Stimulated activated naive CD8-positive, alpha-beta T cell treated with anti-CD3 and anti-CD28 coated beads, Interleukin-15, amount 100 ng/mL, for 72 hours (primary cell): ENCODE measurements around the gene MAST1.
"Not testable (repeated sequence)": the region's sequence is repeated elsewhere in the genome, so short reads cannot be mapped to it uniquely, and the experiment has no call there.

ENCODE experiments used
- ATAC-seq: fragments of 150-1000 bp; cut with Tn5 transposase; 2 replicates; pipeline ENCODE4 v1.10.0; 2021; ENCODE audit warnings: mild to moderate bottlenecking, moderate library complexity
- DNase-seq, 2 donors: peaks; one replicate each; pipeline ENCODE4 v3.0.0; 2021 to 2022
- H3K27ac Mint-ChIP-seq, 2 donors: one replicate each; pipeline ENCODE4 v1.8.0; 2022; ENCODE audit warnings: mild to moderate bottlenecking in 2 of 2, mixed read lengths in 2 of 2, moderate library complexity in 2 of 2
- H3K27me3 Mint-ChIP-seq: one replicate; pipeline ENCODE4 v1.8.0; 2022; ENCODE audit warnings: mixed read lengths
- H3K4me1 Mint-ChIP-seq: one replicate; pipeline ENCODE4 v1.8.0; 2022; ENCODE audit warnings: mild to moderate bottlenecking, mixed read lengths
- H3K4me3 Mint-ChIP-seq, 2 donors: one replicate each; pipeline ENCODE4 v1.8.0; 2022; ENCODE audit warnings: mild to moderate bottlenecking in 2 of 2, mixed read lengths in 2 of 2, moderate library complexity in 1 of 2
- H3K9me3 Mint-ChIP-seq, 2 donors: one replicate each; pipeline ENCODE4 v1.8.0; 2022; ENCODE audit warnings: mixed read lengths in 2 of 2

MAST1 gene

GRCh38 chr19:12796146-12797071, 41.9 kb upstream of the MAST1 start:
- no peak for ATAC-seq
- H3K27me3 Mint-ChIP-seq = no peaks in the 10 kb centered on the region

GRCh38 chr19:12797141-12797587, 41.2 kb upstream of the MAST1 start:
- peaks cover 50% of the 10 kb centered on the region for H3K4me1 Mint-ChIP-seq
- H3K4me3 Mint-ChIP-seq = no peak overlapping the region
- H3K27me3 Mint-ChIP-seq = no peaks in the 10 kb centered on the region
- DNase-seq = no peak
- ATAC-seq = no peak
- no peaks in the 10 kb centered on the region for H3K9me3 Mint-ChIP-seq
- H3K27ac Mint-ChIP-seq = peak overlapping the region in 1 of 2 donors; percentile 40

More at GRCh38 chr19:12796146-12797071, 41.9 kb upstream of the MAST1 start:
- peak; percentile 70 to 74 for DNase-seq
- peak overlapping the region; percentile 79 to 91 for H3K4me3 Mint-ChIP-seq
- H3K27ac Mint-ChIP-seq = no peak overlapping the region
- H3K4me1 Mint-ChIP-seq = peaks cover 47% of the 10 kb centered on the region
- no peaks in the 10 kb centered on the region for H3K9me3 Mint-ChIP-seq

DNA sequence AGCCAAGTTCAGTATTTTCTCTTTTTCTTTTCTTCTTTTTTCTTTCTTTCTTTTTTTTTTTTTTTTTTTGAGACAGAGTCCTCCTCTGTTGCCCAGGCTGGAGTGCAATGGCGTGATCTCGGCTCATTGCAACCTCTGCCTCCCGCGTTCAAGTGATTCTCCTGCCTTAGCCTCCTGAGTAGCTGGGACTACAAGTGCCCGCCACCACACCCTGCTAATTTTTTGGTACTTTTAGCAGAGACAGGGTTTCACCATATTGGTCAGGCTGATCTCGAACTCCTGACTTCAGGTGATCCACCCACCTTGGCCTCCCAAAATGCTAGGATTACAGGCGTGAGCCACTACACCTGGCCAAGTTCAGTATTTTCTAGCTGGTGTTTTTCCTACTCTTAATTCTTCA, 40.7 kb upstream of the MAST1 start:
- peaks cover 54% of the 10 kb centered on the region for H3K4me1 Mint-ChIP-seq
- not testable (repeated sequence) for ATAC-seq, H3K9me3 Mint-ChIP-seq, DNase-seq, H3K27me3 Mint-ChIP-seq, H3K27ac Mint-ChIP-seq, H3K4me3 Mint-ChIP-seq

- H3K9me3 Mint-ChIP-seq = no peaks in the 10 kb centered on the region
- H3K27me3 Mint-ChIP-seq = no peaks in the 10 kb centered on the region
- peak overlapping the region; percentile 29 to 87 for H3K4me3 Mint-ChIP-seq
- ATAC-seq = no peak
- peaks cover 45% of the 10 kb centered on the region for H3K4me1 Mint-ChIP-seq
- DNase-seq = no peak
- H3K27ac Mint-ChIP-seq = no peak overlapping the region
Observed at GRCh38 chr19:12799742-12800465, 38.4 kb upstream of the MAST1 start.

GRCh38 chr19:12800466-12800770, 37.9 kb upstream of the MAST1 start:
- Mint-ChIP-seq H3K4me3 (peak overlapping the region; percentile 87 to 92), H3K27me3 (no peaks in the 10 kb centered on the region), H3K9me3 (no peaks in the 10 kb centered on the region), H3K4me1 (peaks cover 44% of the 10 kb centered on the region), H3K27ac (no peak overlapping the region)
- DNase-seq (no peak), ATAC-seq (no peak)

DNA sequence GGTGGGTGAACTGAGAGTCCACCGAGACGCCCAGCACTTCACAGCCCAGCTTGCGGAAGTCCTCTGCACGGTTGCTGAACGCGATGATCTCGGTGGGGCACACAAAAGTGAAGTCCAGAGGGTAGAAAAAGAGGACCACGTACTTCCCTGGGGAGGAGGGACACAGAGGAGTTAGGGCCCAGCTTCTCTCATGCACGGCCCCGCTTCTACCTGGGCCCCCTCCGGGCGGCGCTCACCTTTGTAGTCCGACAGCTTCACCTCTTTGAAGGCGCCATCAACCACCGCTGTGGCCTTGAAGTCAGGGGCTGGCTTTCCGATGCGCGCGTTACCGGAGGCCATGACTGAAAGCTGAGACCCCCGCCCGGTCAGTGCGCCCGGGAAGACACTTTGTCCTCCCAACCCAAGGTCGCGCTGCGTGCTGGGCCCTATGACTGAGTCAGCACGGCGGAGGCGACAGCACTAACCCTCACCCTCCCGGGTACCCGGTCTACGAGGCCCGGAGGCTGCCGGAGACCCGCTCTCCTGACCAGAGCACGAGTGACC, 37.3 kb upstream of the MAST1 start:
- Mint-ChIP-seq H3K27ac (peak overlapping the region; percentile 71 to 87), H3K4me3 (peak overlapping the region; percentile 87 to 92), H3K27me3 (no peaks in the 10 kb centered on the region), H3K4me1 (peaks cover 42% of the 10 kb centered on the region), H3K9me3 (no peaks in the 10 kb centered on the region)
- DNase-seq (peak; percentile 41 to 44), ATAC-seq (peak; percentile 35)

DNA sequence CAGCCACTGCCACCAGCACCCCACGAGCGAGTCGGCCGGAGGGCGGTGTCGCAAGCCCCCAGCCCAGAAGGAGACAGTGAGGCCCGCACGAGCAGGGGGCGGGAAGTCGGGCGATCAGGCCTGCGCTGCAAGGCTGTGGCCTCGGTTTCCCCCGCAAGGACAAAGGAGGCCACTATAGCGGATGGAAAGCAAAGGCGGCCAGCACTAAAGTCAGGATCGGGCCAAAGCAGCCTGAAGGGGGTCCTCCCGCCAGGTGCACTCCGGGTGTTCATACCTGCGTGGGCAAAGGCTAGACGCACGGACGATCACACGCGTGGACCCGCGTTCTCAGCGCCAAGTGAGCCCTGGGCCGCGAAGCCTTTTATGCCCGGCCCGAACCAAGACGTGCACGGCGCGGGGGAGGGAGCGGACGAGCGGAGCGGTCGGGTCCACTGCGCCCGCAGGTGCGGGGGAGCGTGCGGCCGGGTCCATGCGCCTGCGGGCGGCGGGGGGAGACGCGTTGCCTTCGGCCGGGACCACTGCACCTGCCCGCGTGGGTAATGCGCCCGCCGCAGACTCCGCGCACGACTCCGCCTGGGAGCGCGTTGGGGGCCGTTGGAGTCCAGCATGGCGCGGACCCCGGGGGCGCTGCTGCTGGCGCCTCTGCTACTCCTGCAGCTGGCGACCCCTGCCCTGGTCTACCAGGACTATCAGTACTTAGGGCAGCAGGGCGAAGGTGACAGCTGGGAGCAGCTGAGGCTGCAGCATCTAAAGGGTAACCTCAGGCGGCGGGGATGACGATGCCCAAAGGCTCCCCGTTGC, 36.6 kb upstream of the MAST1 start, which contains the start of the genes PRDX2 and THSD8:
TSS of gene PRDX2 (minus strand) at position 335 of the 801 bp plus-strand sequence. CDS start 539 bp downstream, outside the sequence.
TSS of gene THSD8 (plus strand) at position 604 of the 801 bp plus-strand sequence. CDS start at position 607, 3 bp downstream.
- DNase-seq (peak; percentile 86 to 88), ATAC-seq (peak; percentile 80)
- peak within 1 kb of the TSS; percentile 87 to 92 for H3K4me3 Mint-ChIP-seq
- H3K27me3 Mint-ChIP-seq = no peaks in the 10 kb centered on the region
- H3K9me3 Mint-ChIP-seq = no peaks in the 10 kb centered on the region
- peak within 1 kb of the TSS; percentile 87 to 88 for H3K27ac Mint-ChIP-seq
- H3K4me1 Mint-ChIP-seq = peaks cover 42% of the 10 kb centered on the region

GRCh38 chr19:12802267-12803106, 35.8 kb upstream of the MAST1 start:
- Mint-ChIP-seq H3K27ac (peak overlapping the region; percentile 12 to 88), H3K27me3 (no peaks in the 10 kb centered on the region), H3K4me3 (peak overlapping the region; percentile 87 to 92), H3K9me3 (no peaks in the 10 kb centered on the region), H3K4me1 (peaks cover 48% of the 10 kb centered on the region)
- ATAC-seq (no peak), DNase-seq (no peak)

DNA sequence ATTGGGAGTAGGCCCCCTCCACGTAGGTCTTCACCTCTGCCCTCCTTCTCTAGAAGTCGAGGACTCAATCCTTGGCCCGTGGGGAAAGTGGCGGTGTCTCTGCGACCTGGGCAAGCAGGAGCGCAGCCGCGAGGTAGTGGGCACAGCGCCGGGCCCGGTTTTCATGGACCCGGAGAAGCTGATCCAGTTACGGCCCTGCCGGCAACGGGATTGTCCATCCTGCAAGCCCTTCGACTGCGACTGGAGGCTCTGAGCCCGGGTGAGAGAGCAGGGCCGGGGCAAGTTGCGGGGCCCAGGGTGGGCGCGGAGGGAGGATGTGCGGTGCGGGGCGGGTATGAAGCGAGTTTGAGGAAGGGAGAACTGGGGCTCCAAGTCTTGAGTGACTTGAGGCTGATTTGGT, 34.3 kb upstream of the MAST1 start:
- DNase-seq (no peak), ATAC-seq (no peak)
- H3K9me3 Mint-ChIP-seq = no peaks in the 10 kb centered on the region

GRCh38 chr19:12806242-12807081, 31.9 kb upstream of the MAST1 start, which contains the start of gene RNASEH2A:
Gene RNASEH2A (plus strand): TSS chr19:12806584. CDS start chr19:12806674, 90 bp downstream.
- DNase-seq = peak; percentile 87 to 90
- peak within 1 kb of the TSS; percentile 89 to 99 for H3K4me3 Mint-ChIP-seq
- peak within 1 kb of the TSS; percentile 94 to 96 for H3K27ac Mint-ChIP-seq
- H3K9me3 Mint-ChIP-seq = no peaks in the 10 kb centered on the region
- ATAC-seq = peak; percentile 90
- H3K27me3 Mint-ChIP-seq = no peaks in the 10 kb centered on the region
- peaks cover 34% of the 10 kb centered on the region for H3K4me1 Mint-ChIP-seq

More for the DNA sequence above, 34.3 kb upstream of the MAST1 start:
- no peak overlapping the region for H3K4me3 Mint-ChIP-seq
- H3K27me3 Mint-ChIP-seq = no peaks in the 10 kb centered on the region
- H3K27ac Mint-ChIP-seq = no peak overlapping the region
- peaks cover 52% of the 10 kb centered on the region for H3K4me1 Mint-ChIP-seq

GRCh38 chr19:12815088-12815487, 23.2 kb upstream of the MAST1 start:
- Mint-ChIP-seq H3K4me3 (no peak overlapping the region), H3K9me3 (no peaks in the 10 kb centered on the region), H3K4me1 (no peaks in the 10 kb centered on the region), H3K27me3 (no peaks in the 10 kb centered on the region), H3K27ac (no peak overlapping the region)
- ATAC-seq (no peak), DNase-seq (no peak)

DNA sequence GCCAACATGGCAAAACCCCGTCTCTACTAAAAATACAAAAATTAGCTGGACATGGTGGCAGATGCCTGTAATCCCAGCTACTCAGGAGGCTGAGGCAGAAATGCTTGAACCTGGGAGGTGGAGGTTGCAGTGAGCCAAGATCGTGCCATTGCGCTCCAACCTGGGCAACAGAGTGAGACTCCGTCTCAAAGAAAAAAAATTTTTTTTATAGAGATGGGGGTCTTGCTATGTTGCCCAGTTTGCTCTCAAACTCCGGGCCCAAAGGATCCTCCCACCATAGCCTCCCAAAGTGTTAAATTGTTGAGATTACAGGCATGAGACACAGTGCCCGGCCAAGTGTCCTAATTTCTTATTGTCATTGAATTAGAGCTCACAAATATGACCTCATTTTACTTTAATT, 21.1 kb upstream of the MAST1 start:
- not testable (repeated sequence) for H3K4me3 Mint-ChIP-seq, H3K4me1 Mint-ChIP-seq, DNase-seq, H3K9me3 Mint-ChIP-seq, H3K27ac Mint-ChIP-seq, H3K27me3 Mint-ChIP-seq, ATAC-seq

- not testable (repeated sequence) for H3K4me1 Mint-ChIP-seq, H3K9me3 Mint-ChIP-seq, H3K27me3 Mint-ChIP-seq, ATAC-seq, H3K4me3 Mint-ChIP-seq, H3K27ac Mint-ChIP-seq, DNase-seq
Observed at GRCh38 chr19:12817810-12818209, 20.5 kb upstream of the MAST1 start.
